SK-N-SH treated with all-trans-retinoic acid at 6 μM for 48 hours (cell line): Measurements from ENCODE around the gene NFKBIB.

ENCODE experiments used
- ATAC-seq: fragments of 200-7000 bp; cut with Tn5 transposase; 3 replicates; pipeline ENCODE4 v1.9.1; 2020; ENCODE audit warnings: mild to moderate bottlenecking, moderate library complexity
- ARNTL ChIP-seq: fragments of 450-650 bp; formaldehyde crosslinking; IDR thresholded peaks from 2 replicates; pipeline ENCODE4 v1.5.0; 2020; ENCODE audit warnings: low read depth, mild to moderate bottlenecking, moderate library complexity, borderline replicate concordance
- BACH2 ChIP-seq: fragments of 250-450 bp; sonication (Bioruptor Pico); IDR thresholded peaks from 2 replicates; pipeline ENCODE4 v1.9.0; 2021; ENCODE audit warnings: mild to moderate bottlenecking, borderline replicate concordance
- CSDC2 ChIP-seq: fragments of 250-450 bp; sonication (Bioruptor Pico); IDR thresholded peaks from 2 replicates; pipeline ENCODE4 v1.5.0; 2020; ENCODE audit warnings: mild to moderate bottlenecking, moderate library complexity
- CSRNP3 ChIP-seq: fragments of 250-450 bp; sonication (Bioruptor Pico); IDR thresholded peaks from 2 replicates; pipeline ENCODE4 v1.5.1; 2021; ENCODE audit warnings: mild to moderate bottlenecking, moderate library complexity
- ESRRG ChIP-seq: fragments of 250-450 bp; sonication (Bioruptor Pico); IDR thresholded peaks from 2 replicates; pipeline ENCODE4 v1.6.1; 2021; ENCODE audit warnings: mild to moderate bottlenecking
- GLIS3 ChIP-seq: fragments of 250-450 bp; sonication (Bioruptor Pico); IDR thresholded peaks from 2 replicates; pipeline ENCODE4 v1.5.0; 2020; ENCODE audit warnings: mild to moderate bottlenecking, moderate library complexity
- OSR1 ChIP-seq: fragments of 250-450 bp; sonication (Bioruptor Pico); IDR thresholded peaks from 2 replicates; pipeline ENCODE4 v1.8.0; 2022; ENCODE audit warnings: moderate library complexity, mild to moderate bottlenecking, inconsistent platforms
- PATZ1 ChIP-seq: fragments of 250-450 bp; sonication (Bioruptor Pico); IDR thresholded peaks from 2 replicates; pipeline ENCODE4 v1.8.0; 2020; ENCODE audit warnings: mild to moderate bottlenecking, moderate library complexity, borderline replicate concordance
- POU6F1 ChIP-seq: fragments of 250-450 bp; sonication (Bioruptor Pico); IDR thresholded peaks from 2 replicates; pipeline ENCODE4 v1.8.0; 2021; ENCODE audit warnings: low read depth, mild to moderate bottlenecking, moderate library complexity, borderline replicate concordance
- SNAI2 ChIP-seq: fragments of 250-450 bp; sonication (Bioruptor Pico); IDR thresholded peaks from 2 replicates; pipeline ENCODE4 v1.5.0; 2020; ENCODE audit warnings: mild to moderate bottlenecking, moderate library complexity
- TOX ChIP-seq: fragments of 250-450 bp; sonication (Bioruptor Pico); IDR thresholded peaks from 2 replicates; pipeline ENCODE4 v1.8.0; 2021; ENCODE audit warnings: mild to moderate bottlenecking, moderate library complexity, borderline replicate concordance
- TSHZ2 ChIP-seq: fragments of 250-450 bp; sonication (Bioruptor Pico); IDR thresholded peaks from 2 replicates; pipeline ENCODE4 v1.5.0; 2020; ENCODE audit warnings: mild to moderate bottlenecking, moderate library complexity
- ZC3H10 ChIP-seq: fragments of 250-450 bp; sonication (Bioruptor Pico); IDR thresholded peaks from 2 replicates; pipeline ENCODE4 v1.5.1; 2021; ENCODE audit warnings: mild to moderate bottlenecking, moderate library complexity
- ZFP3 ChIP-seq: fragments of 250-450 bp; sonication (Bioruptor Pico); IDR thresholded peaks from 2 replicates; pipeline ENCODE4 v1.5.0; 2020; ENCODE audit warnings: mild to moderate bottlenecking, moderate library complexity
- ZFP30 ChIP-seq: fragments of 450-650 bp; formaldehyde crosslinking; IDR thresholded peaks from 2 replicates; pipeline ENCODE4 v1.5.0; 2022; ENCODE audit warnings: mild to moderate bottlenecking, moderate library complexity
- ZNF565 ChIP-seq: fragments of 450-650 bp; formaldehyde crosslinking; conservative IDR thresholded peaks from 2 replicates; pipeline ENCODE4 v1.5.0; 2020; ENCODE audit warnings: low read depth, mild to moderate bottlenecking, moderate library complexity
- ZNF8 ChIP-seq: fragments of 450-650 bp; formaldehyde crosslinking; IDR thresholded peaks from 2 replicates; pipeline ENCODE4 v1.5.0; 2020; ENCODE audit warnings: mild to moderate bottlenecking, moderate library complexity

Gene NFKBIB

GRCh38 chr19:38899447-38900201 lies at the start of gene NFKBIB, which contains the start of gene SIRT2:
TSS of gene NFKBIB (plus strand) at chr19:38899969. CDS start at chr19:38900033, 64 bp downstream.
TSS of gene SIRT2 (minus strand) at chr19:38899618. CDS start at chr19:38899521, 97 bp downstream.
- TF ChIP-seq BACH2 (no peak), GLIS3 (no peak), SNAI2 (CRISPR knock-in tag) (no peak), ZC3H10 (CRISPR knock-in tag) (no peak), CSRNP3 (CRISPR knock-in tag) (no peak), ESRRG (no peak), CSDC2 (CRISPR knock-in tag) (no peak), ZNF565 (no peak), ZFP3 (CRISPR knock-in tag) (no peak), ZNF8 (no peak), ZFP30 (CRISPR knock-in tag) (no peak), TSHZ2 (CRISPR knock-in tag) (0 out of 2 replicates have a peak, but pooled peaks have one; percentile 68), POU6F1 (CRISPR knock-in tag) (no peak), PATZ1 (CRISPR knock-in tag) (peak; percentile 87; the same call in 1 of the 2 replicates)
- ATAC-seq = peak; percentile 97

GRCh38 chr19:38850436-38850975 lies 49.3 kb upstream of the NFKBIB start:
- ATAC-seq = peak; percentile 89
- TF ChIP-seq GLIS3 (no peak), ZFP30 (CRISPR knock-in tag) (no peak), BACH2 (no peak), PATZ1 (CRISPR knock-in tag) (no peak), OSR1 (CRISPR knock-in tag) (no peak), TOX (CRISPR knock-in tag) (no peak), CSDC2 (CRISPR knock-in tag) (no peak), CSRNP3 (CRISPR knock-in tag) (no peak), ARNTL (no peak), ZNF565 (no peak), POU6F1 (CRISPR knock-in tag) (no peak), ZC3H10 (CRISPR knock-in tag) (no peak), ZFP3 (CRISPR knock-in tag) (no peak)
